CMK (cell line): ENCODE measurements around the gene FILIP1L.
A peak's percentile ranks its signal among the peaks of the same experiment; 100 is the strongest.

Source experiments
- DNase-seq: peaks from one replicate; pipeline ENCODE4 v3.0.0-alpha.2; 2010; ENCODE audit warnings: low read depth

The FILIP1L gene

GRCh38 chr3:99866261-99866761 is 248.0 kb downstream of the FILIP1L start:
- DNase-seq: no peak

DNA sequence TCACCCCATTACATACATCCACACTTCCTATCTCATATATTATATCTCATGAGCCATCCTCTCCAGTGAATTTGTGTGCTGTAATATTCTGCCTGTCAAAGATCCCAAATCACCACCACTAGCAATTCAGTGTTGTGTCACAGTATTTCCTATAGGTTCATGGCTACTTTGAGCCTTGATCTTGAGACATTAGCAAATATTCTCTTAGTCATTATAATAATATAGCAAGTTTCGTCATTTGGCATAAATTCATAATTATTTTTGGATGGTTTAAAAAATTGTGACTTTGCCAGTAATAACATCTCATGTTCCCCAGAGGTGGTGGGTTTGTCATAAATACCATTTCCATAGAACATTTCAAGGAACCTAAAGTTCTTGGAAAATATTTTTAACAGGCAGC is 249.0 kb downstream of the FILIP1L start:
- no peak for DNase-seq

- no peak for DNase-seq
Measured at GRCh38 chr3:99864289-99864688, 250.0 kb downstream of the FILIP1L start.

GRCh38 chr3:99863588-99863987 is 250.7 kb downstream of the FILIP1L start:
- no peak for DNase-seq

DNA sequence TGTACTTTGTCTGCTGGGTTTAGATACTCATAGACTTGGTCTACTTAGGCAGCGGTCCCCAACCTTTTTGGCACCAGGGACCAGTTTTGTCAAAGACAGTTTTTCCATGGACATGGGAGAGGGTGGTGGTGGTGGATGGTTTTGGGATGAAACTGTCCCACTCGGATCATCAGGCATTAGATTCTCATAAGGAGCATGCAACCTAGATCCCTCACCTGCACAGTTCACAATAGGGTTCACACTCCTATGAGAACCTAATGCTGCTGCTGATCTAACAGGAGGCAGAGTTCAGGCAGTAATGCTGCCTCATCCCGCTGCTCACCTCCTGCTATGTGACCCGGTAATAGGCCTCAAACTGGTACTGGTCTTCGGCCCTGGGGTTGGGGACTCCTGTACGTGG is 251.3 kb downstream of the FILIP1L start:
- DNase-seq: no peak

DNA sequence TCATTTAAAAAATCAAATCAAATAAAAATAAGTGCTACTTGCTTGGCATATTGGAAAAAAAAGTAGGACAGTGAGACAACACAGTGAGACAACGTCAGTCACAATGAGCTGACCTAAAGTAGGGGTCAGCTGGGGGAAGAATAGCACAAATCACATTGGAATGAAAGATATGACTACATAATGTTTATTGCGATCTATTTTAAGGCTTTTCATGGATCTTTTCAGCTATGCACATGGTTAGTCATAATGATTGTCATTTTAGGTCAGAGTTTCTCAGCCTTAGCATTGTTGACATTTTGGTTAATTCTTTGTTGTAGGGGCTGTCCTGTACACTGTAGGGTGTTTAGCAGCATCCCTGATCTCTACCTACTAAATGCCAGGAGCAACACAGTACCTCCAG is 252.1 kb downstream of the FILIP1L start:
- no peak for DNase-seq

- no peak for DNase-seq
Measured at GRCh38 chr3:99861216-99861615, 253.1 kb downstream of the FILIP1L start.

GRCh38 chr3:99859825-99860224 is 254.5 kb downstream of the FILIP1L start:
- DNase-seq: no peak

GRCh38 chr3:99858469-99858868 is 255.8 kb downstream of the FILIP1L start:
- no peak for DNase-seq

DNA sequence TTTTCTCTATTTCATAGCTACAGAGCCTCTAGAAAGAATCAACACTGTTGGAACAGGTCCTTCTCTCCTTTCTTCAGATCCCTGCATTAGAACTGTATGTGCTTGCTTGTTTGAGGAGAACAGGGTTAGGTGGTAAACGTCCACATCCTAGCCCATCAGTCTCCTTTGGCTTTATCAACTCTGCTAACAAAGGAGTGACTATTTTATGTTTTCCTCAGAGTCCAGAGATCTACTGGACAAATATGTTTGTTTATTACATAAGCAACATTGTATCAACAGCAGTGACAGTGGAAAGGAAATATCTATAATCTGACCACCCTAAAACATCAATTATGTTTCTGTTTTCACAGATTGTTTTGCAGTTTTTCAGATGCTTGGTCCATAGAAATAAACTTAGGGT is 257.0 kb downstream of the FILIP1L start:
- DNase-seq: no peak

- no peak for DNase-seq
Measured at GRCh38 chr3:99856437-99857220, 257.7 kb downstream of the FILIP1L start.

DNA sequence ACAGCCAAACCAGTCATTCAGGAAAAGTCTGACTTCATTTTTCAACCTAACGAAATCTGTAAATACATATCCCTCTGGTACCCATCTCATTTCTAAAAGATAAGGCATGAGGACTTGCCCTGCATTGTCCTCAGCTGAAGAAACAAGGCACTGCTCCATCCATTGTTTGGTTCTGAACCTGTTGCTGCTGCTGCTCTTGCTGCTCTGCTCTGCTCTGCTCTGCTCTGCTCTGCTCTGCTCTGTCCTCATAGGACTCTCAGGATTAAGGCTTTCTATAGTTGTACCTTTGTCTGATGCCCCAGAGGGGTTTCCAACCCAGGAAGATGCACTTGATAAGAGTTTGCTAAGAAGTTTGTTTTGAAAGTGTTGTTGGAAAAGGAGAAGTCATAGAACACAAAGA is 258.4 kb downstream of the FILIP1L start:
- DNase-seq: no peak

DNA sequence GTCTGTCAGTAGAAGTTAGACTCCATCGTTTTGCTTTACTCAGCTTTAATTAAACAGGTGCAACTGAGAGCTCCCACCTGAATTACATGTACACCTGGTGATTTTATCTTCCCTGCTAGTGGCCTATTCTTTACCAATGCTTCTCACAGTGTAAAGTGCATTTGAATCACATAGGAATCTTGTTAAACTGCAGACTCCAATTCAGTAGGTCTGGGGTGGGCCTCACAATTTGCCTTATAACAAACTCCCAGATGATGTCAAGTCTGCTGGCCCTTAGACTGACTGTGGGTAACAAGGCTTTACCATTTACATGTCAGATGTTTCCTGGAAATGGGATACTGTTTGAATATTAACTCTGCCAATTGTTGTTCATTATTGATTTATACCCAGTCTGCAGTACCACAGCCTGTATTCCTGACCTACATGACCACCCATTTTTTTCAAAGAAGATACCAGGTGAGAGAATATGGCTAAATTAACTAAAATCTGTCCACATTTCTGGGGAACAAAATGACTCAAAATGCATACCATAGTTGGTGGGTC is 259.5 kb downstream of the FILIP1L start:
- DNase-seq: no peak

- DNase-seq: no peak
Measured at GRCh38 chr3:99852851-99853250, 261.4 kb downstream of the FILIP1L start.

DNA sequence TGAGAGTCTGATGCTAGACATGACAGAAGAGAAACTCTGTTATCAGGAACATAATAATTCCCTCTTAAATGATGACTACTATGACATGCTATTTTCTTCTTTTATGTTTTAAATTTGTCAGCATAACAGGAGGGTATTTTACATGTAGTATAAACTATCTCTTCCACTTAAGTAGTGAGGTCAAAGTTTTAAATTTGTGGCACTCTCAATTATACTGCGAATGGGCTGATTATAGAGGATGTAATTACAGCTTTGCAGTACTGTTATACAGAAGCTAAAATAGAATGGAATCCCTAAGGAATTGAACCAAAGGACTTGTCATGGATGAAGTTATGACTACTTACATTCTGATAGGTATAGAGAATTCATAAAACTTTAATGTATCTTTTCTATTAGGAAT is 262.3 kb downstream of the FILIP1L start:
- DNase-seq: no peak

GRCh38 chr3:99850608-99851007 is 263.7 kb downstream of the FILIP1L start:
- no peak for DNase-seq

- DNase-seq: no peak
Measured at GRCh38 chr3:99848433-99848832, 265.9 kb downstream of the FILIP1L start.

- DNase-seq: no peak
Measured at GRCh38 chr3:99846477-99847160, 267.7 kb downstream of the FILIP1L start.

- peak; percentile 33 for DNase-seq
Measured at GRCh38 chr3:99845999-99846398, 268.3 kb downstream of the FILIP1L start.

DNA sequence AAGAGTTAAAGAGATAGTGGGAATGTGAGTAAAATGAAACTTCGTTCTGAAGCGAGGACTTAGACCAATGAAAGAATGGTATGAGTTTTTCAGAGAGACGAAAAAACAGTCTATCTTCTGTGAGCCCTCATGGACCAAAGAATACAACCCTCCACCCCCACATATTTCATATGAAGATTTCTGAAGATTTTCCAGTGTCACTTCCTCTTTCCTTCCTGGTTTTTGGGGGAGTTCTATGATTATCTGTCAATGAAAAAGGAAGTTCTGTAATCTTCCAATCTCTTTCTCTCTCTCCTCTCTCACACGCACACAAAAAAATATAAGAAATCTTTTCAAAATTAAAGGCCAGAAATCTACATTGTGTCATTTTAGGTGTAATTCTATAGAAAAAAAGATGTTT is 269.0 kb downstream of the FILIP1L start:
- DNase-seq: no peak

GRCh38 chr3:99843590-99844258 is 270.6 kb downstream of the FILIP1L start:
- no peak for DNase-seq

DNA sequence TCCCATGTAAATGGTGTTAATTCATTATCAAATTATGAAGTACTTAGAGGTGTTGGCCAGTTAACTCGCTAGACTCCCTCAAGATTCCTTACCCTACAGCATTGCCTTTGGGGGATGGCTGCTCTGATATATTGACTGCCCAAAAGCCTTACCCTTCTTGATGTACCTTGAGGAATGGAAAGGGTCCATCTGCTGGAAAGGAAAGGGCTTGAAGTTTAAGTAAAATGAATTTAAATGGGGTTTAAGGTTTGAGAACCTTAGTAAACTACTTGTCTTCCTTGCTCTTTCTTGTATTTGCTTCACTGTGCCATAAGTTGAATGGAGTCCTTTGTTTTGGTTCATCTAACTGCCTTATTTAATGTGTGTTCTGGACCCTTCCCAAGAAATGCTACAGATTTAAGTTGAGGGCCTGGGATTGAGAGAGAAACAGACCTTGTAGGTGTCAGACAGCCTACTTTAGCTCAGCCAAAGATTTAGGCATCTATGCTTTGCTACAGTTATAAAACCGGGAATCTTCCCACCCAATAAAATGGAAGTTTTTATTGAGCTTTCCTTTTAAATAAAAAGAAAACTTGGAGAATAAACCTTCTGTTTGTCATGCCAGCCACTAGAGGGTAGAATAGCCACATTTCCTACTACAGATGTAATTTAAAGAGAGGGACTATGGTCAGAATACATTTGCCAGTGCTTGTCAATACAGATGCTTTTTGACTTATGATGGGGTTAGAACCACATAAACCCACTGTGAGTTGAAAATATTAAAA is 271.3 kb downstream of the FILIP1L start:
- DNase-seq: no peak
